COLO668 (cell line): ENCODE data around the gene ATRN.
A peak's percentile ranks its signal among the peaks of the same experiment; 100 is the strongest.

ENCODE experiments used
- DNase-seq: peaks from one replicate; lab custom pipeline; 2025; ENCODE audit not compliant: unreplicated experiment; lab: John Stamatoyannopoulos, UW

ATRN gene

GRCh38 chr20:3616250-3616649, 145.4 kb downstream of the ATRN start:
- no peak for DNase-seq

GRCh38 chr20:3621111-3621510, 150.3 kb downstream of the ATRN start:
- DNase-seq: no peak

GRCh38 chr20:3622406-3622805, 151.6 kb downstream of the ATRN start:
- no peak for DNase-seq

GRCh38 chr20:3627476-3627875, 156.7 kb downstream of the ATRN start:
- no peak for DNase-seq

DNA sequence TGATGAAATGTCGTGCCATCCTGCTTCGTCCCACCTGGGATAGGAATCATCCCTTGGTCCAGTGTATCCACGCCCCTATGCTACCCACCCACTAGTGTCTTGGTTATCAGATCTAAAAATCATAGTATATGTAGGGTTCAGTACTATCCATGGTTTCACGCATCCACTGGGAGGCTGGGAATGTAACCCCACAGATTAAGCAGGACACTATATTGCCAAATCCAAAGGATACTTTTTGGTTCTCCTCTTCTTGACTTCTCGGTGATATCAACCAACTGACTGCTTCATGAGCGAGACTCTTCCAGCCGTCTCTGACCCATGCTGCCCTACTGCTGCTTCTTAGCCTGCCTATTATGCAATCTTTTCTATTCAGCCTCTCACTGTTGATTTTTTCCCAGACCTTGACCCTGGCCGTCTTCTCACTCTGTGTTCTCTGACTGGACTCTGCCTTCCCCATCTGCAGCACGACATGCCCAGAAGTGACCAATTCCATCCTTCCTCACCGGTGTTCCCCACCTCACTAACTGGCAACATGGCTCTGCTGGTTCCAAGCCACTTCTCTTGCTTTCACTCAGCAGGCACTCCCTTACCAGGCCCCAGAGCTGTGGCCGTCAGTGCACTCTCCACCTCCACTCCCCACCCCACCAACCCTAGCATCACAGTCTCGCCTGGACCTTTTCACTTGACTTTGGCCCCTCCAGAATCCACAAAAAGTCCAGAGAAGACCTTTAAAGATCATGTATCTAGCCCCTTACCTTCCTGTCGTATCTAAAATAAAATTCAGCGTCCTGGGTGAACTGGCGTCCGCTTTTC, 157.9 kb downstream of the ATRN start:
- DNase-seq: no peak

- no peak for DNase-seq
Measured at GRCh38 chr20:3629893-3630292, 159.1 kb downstream of the ATRN start.

DNA sequence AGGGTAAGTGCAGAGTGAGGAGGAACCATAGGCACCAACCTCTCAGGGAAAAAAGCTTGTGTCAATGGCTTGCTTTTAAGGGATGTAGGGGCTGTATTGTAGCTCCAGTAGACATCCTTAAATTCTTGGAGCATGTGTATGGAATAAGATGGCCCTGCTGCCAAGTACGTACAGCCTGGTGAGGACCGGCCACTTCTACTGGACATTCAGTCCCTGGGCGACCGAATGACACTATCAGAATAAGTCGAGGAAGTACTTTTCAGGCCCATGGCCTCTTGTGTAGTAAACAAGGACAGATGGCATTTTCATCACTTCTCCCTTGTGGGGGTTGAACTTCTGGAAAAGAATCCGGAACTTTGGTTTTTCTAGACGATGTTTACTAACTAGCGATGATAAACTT, 159.6 kb downstream of the ATRN start:
- DNase-seq: no peak

DNA sequence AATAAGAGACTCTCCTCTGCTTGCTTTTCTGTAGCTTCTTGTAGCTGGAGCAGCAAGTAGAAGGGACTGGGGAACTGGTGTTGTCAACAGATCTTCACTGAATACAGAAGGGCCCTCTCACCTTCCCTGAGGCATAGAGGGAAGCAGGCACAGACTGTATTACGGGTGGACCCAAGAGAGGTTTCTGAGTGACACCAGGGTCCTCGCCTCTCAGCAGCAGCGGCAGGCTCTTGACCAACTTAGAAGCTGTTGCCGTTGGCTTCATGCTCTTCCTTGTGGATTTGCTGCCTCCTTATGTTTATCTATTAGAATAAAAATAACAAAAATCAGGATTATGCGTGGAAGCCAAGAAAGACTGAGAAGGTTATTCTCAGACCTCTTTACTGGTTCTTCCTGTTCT, 160.7 kb downstream of the ATRN start:
- DNase-seq: no peak

- no peak for DNase-seq
Measured at GRCh38 chr20:3632311-3633004, 161.6 kb downstream of the ATRN start.

DNA sequence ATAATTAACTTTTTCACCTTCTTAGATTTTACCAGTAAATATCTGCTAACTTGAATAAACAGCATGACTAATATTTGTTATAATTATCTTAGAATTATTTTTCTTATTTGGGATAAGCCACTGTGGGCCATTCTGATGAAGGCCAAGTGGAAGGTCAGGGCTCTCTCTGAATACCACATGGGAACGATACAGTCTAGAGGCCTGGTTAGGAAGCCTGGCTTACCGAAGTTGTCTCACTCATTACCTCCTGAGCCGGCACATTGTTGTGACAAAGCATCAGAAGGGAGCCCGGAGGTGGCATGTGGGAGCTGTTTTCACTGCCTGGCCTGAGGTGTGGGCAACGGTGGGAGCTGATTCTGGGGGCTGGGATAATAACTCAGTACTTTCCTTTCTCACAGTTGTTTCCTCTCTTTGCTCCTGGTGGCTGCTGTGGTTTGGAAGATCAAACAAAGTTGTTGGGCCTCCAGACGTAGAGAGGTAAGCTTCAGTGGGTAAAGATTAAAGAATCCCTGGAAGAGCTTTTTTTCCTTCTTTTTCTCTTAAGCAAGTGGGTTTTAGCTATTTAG, 163.2 kb downstream of the ATRN start:
- DNase-seq: no peak

- DNase-seq: no peak
Measured at GRCh38 chr20:3635346-3635745, 164.5 kb downstream of the ATRN start.

GRCh38 chr20:3640259-3640658, 169.4 kb downstream of the ATRN start:
- no peak for DNase-seq

- peak; percentile 88 for DNase-seq
Measured at GRCh38 chr20:3645309-3646066, 174.7 kb downstream of the ATRN start.

DNA sequence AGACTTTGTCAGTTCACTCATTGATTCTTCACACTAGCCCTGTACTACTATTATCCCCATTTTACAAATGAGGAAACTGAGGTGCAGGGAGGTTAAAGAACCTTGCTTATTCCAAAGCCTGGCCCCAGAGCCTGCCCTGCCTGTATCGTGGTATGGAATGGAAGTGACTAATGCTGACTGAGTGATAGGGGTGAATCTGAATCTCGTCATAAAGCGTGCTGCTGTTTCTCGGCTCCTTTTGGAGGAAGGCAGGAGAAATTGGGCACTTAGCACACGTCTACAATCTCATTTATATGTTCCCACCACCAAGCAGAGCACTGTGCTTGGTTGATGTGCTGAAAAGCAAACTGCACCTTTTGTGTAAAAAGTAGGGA, 175.2 kb downstream of the ATRN start:
- DNase-seq: no peak

DNA sequence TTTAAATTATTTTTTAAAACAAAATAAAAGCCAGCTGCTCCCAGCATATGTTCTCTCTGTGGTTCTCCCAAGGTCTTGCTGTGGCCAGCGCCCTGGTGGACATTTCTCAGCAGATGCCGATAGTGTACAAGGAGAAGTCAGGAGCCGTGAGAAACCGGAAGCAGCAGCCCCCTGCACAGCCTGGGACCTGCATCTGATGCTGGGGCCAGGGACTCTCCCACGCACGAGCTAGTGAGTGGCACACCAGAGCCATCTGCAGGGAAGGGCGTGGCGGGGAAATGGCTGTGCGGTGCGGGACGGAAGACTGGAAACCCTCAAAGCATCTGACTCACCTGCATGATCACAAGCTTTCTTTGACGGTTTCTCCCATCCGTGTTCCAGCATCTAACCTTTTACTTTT, 175.8 kb downstream of the ATRN start:
- DNase-seq: no peak

DNA sequence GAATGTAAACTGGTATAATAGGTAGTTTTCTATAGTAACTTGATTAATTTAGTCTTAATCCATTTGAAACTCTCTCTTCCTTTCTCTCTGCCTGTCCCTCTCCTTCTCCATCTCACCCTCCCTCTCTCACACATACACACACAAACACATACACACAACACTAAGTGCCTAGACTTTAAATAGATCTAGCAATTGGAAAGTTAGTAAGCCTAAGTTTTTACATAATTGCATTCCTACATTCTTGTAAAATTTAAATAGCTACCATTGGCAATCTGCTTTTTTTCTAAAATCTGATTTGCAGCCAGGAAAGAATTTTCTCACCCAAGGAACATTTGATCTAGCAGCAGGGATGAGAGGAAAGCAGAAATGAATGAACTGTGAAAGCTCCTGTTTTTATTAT, 176.7 kb downstream of the ATRN start:
- no peak for DNase-seq

DNA sequence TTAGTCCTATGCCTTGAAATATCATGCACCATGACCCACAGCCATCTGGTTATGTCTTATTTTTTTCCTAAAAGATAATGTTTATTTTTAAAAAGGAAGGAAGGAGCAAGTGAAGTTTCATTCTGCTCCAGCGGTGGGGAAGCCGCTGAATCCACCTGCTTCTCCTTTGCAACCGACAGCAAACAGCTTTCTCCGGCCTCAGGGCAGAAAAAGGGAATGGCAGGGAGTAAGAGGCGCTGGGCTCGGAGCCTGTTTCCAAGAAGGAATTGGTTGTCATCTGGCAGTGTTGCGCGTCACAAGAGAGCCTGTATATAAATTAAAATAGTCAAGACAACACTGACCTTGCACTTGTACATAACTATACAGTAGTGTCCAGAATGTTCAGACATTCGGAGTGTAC, 178.1 kb downstream of the ATRN start:
- DNase-seq: no peak

GRCh38 chr20:3651204-3651962, 180.6 kb downstream of the ATRN start:
- peak; percentile 85 for DNase-seq

- peak; percentile 84 for DNase-seq
Measured at GRCh38 chr20:3652221-3652620, 181.4 kb downstream of the ATRN start.

DNA sequence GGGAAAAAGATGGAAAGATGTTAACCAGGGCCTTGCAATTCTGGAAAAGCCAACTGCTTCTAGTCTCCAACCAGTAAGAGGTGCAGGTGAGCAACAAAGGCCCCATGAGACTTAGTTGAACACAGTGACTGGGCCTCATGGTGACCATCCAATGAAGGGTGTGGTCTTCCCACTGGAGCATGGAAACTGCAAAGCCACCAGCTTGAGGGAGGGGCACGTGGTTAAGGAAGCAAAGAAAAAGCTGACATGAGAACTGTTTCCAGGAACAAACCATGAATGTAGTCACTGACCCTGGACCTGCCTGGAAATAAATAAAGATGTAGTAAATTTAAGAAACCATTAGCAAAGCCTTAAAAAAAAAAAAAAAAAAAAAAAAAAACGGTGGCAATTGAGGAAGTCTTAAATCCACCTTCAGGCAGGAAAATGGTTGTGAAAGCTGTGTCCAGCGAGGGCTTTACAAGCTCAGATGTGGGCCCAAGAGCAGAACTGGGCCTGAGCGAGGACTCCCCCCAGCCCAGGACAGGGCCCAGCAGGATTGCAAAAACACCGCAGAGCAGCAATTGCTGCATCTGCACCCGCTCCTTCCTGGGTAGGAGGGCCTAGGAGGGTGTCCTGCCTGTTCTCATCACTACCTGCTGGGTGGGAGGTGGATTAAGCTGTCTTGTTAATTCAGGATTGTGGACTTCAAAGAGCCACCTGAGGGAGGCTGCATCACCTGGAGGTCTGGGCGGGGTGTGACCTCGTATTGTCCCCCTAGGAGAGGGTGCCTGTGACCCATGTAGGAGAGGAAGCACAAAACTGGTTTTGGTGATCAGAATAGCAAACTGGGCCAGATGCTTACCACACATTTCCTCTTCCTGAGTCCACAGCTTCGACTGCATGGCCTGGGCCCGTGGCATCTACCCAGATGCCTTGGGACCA, 182.1 kb downstream of the ATRN start:
- peak; percentile 40 for DNase-seq
